Measurements from ENCODE around the gene WRNIP1.
A peak's percentile ranks its signal among the peaks of the same experiment; 100 is the strongest.

The WRNIP1 gene

GRCh38 chr6:2763876-2764540 is 1.2 kb upstream of the WRNIP1 start:
- DNase-seq, result no peak

- DNase-seq, result peak; percentile 55 to 68
Measured at GRCh38 chr6:2764610-2765165, 505 bp upstream of the WRNIP1 start.

- DNase-seq, result peak; percentile 47 to 48
Measured at GRCh38 chr6:2765896-2766766, 938 bp downstream of the WRNIP1 start.

GRCh38 chr6:2766767-2767656 is 1.8 kb downstream of the WRNIP1 start:
- no peak for DNase-seq

- no peak for DNase-seq
Measured at GRCh38 chr6:2767657-2768524, 2.7 kb downstream of the WRNIP1 start.

- no peak for DNase-seq
Measured at GRCh38 chr6:2768696-2769095, 3.5 kb downstream of the WRNIP1 start.

GRCh38 chr6:2770171-2770570 is 5.0 kb downstream of the WRNIP1 start:
- DNase-seq, result no peak

GRCh38 chr6:2771079-2771478 is 5.9 kb downstream of the WRNIP1 start:
- DNase-seq, result no peak

- no peak for DNase-seq
Measured at GRCh38 chr6:2772840-2773239, 7.6 kb downstream of the WRNIP1 start.

- DNase-seq, result no peak
Measured at GRCh38 chr6:2773449-2773848, 8.3 kb downstream of the WRNIP1 start.

- no peak for DNase-seq
Measured at GRCh38 chr6:2775003-2775402, 9.8 kb downstream of the WRNIP1 start.

GRCh38 chr6:2777249-2777648 is 12.1 kb downstream of the WRNIP1 start:
- DNase-seq, result no peak

GRCh38 chr6:2780102-2780737 is 15.0 kb downstream of the WRNIP1 start:
- no peak for DNase-seq

GRCh38 chr6:2781685-2782355 is 16.6 kb downstream of the WRNIP1 start:
- no peak for DNase-seq

- no peak for DNase-seq
Measured at GRCh38 chr6:2782356-2782708, 17.1 kb downstream of the WRNIP1 start.

GRCh38 chr6:2782825-2783187 is 17.6 kb downstream of the WRNIP1 start:
- no peak for DNase-seq

- DNase-seq, result no peak
Measured at GRCh38 chr6:2783188-2783963, 18.2 kb downstream of the WRNIP1 start.

- no peak for DNase-seq
Measured at GRCh38 chr6:2784061-2784460, 18.9 kb downstream of the WRNIP1 start.

- no peak for DNase-seq
Measured at GRCh38 chr6:2784930-2785329, 19.7 kb downstream of the WRNIP1 start.

GRCh38 chr6:2786269-2786668 is 21.1 kb downstream of the WRNIP1 start:
- DNase-seq, result no peak

Data from activated CD4-positive, alpha-beta T cell treated with anti-CD3 and anti-CD28 coated beads, Interleukin-2, amount 50 U/mL, for 48 hours (primary cell).